MG63 (cell line): ENCODE measurements around the gene CDK9. TPM values are rescaled to one million over a fixed set of nuclear protein-coding genes. Genes with fewer than 3 reads are reported as not detected.

Experiments used
- DNase-seq: peaks from one replicate; pipeline ENCODE4 v3.0.0-alpha.2; 2020
- H3K27me3 ChIP-seq: fragments of 250-450 bp; sonication (Bioruptor Pico); 2 replicates; pipeline ENCODE4 v1.5.1; 2020; ENCODE audit warnings: mild to moderate bottlenecking, moderate library complexity
- H3K36me3 ChIP-seq: fragments of 250-450 bp; sonication (Bioruptor Pico); 2 replicates; pipeline ENCODE4 v1.5.1; 2020; ENCODE audit warnings: mild to moderate bottlenecking, moderate library complexity
- H3K4me3 ChIP-seq: fragments of 250-450 bp; sonication (Bioruptor Pico); 2 replicates; pipeline ENCODE4 v1.5.1; 2020; ENCODE audit warnings: mild to moderate bottlenecking, moderate library complexity
- H3K9me3 ChIP-seq: fragments of 250-450 bp; sonication (Bioruptor Pico); 2 replicates; pipeline ENCODE4 v1.5.1; 2020; ENCODE audit warnings: mild to moderate bottlenecking, moderate library complexity
- total RNA-seq: library from RNA; depleted of rRNA; stranded (reverse); fragments of >200 nt; shearing (Covaris generic); gene quantifications from 2 replicates; pipeline ENCODE4 v1.2.3, GENCODE V29; 2014; ENCODE audit warnings: low replicate concordance

Gene CDK9
- total RNA-seq, 1 experiment from 2014 or later = 67.5 TPM

DNA sequence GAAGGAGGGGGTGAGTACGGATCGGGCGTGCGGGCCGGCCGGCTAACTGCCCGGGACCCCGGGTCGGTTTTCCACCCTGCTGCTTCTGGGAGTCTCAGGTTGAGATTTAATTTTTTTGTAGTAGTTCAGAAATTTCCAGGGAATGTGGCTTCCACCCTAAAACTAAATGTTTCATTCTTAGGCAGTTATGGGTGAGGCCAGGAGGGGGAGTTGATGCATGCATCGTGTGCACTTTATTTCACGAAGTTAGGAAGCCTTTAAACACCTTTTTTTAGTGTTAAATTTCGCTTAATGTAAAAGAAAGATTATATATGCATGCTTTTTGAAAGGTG is 905 bp downstream of the CDK9 start:
- Histone ChIP-seq H3K9me3 (no peaks in the 10 kb centered on the region), H3K4me3 (peak overlapping the region; percentile 99), H3K27me3 (no peaks in the 10 kb centered on the region), H3K36me3 (peaks cover 54% of the 10 kb centered on the region)
- DNase-seq = no peak

DNA sequence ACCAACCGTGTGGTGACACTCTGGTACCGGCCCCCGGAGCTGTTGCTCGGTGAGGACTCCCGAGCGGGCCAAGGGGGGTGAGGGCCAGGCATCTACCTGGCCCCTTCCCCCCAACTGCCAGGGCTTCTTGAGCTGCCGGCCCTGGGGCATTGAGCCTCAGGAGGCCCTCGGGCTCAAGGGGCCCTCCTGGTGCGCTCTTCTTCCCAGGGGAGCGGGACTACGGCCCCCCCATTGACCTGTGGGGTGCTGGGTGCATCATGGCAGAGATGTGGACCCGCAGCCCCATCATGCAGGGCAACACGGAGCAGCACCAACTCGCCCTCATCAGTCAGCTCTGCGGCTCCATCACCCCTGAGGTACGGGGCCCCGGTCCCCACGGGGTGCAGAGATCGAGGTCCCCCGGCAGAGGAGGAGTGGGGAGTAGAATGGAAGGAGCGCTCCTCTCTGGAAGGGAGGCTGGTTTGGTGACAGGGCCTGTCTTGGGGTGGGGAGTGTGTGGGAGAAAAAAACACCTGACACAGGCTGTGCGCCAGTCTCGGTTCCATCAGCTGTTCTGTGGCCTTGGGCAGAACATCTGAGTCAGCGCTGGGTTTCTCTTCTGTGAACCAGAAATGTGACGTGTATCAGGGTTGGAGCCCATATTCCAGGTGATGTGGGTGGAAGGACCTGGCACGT is 2.6 kb downstream of the CDK9 start:
- no peak for DNase-seq
- Histone ChIP-seq H3K27me3 (no peaks in the 10 kb centered on the region), H3K36me3 (peaks cover 67% of the 10 kb centered on the region), H3K4me3 (no peak overlapping the region), H3K9me3 (no peaks in the 10 kb centered on the region)

GRCh38 chr9:127789179-127789578 is 3.3 kb downstream of the CDK9 start:
- Histone ChIP-seq H3K27me3 (no peaks in the 10 kb centered on the region), H3K9me3 (no peaks in the 10 kb centered on the region), H3K36me3 (peaks cover 67% of the 10 kb centered on the region)

GRCh38 chr9:127790094-127790855 is 4.4 kb downstream of the CDK9 start:
- Histone ChIP-seq H3K9me3 (no peaks in the 10 kb centered on the region), H3K27me3 (no peaks in the 10 kb centered on the region), H3K4me3 (no peak overlapping the region), H3K36me3 (peaks cover 71% of the 10 kb centered on the region)
- no peak for DNase-seq

More at GRCh38 chr9:127789179-127789578, 3.3 kb downstream of the CDK9 start:
- no peak overlapping the region for H3K4me3 ChIP-seq
- DNase-seq = no peak

- DNase-seq = no peak
- peaks cover 70% of the 10 kb centered on the region for H3K36me3 ChIP-seq
- no peak overlapping the region for H3K4me3 ChIP-seq
- H3K9me3 ChIP-seq = no peaks in the 10 kb centered on the region
- no peaks in the 10 kb centered on the region for H3K27me3 ChIP-seq
Measured at GRCh38 chr9:127791085-127791484, 5.3 kb downstream of the CDK9 start.

DNA sequence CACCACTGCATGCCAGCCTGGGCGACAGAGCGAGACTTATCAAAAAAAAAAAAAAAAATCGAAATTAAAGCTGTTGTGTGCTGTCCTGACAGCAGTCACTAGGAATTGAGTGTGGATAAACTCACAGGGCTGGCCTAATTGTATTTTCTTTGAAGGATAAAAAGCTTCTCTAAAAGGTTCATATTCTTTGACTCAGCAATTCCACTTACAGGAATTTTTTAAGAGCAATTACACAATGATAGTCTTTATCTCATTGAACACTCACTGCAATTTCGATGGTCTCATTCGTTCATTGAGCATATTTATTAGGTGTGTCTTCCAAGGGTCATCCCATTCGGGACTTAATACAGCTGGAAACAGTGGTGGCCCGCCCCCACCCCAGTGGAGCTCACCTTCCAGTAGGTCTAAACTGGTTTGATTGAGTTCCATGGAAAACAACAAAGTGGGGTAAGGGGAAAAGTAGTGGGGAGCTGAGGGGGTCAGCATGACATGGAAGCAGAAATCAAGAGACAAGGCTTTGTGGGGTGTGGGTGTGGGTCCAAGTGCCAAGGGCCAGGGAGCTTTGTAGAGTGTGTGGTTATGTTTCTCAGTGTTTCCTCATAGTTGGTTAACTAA is 6.7 kb downstream of the CDK9 start:
- Histone ChIP-seq H3K36me3 (peaks cover 57% of the 10 kb centered on the region), H3K27me3 (no peaks in the 10 kb centered on the region), H3K4me3 (no peak overlapping the region), H3K9me3 (no peaks in the 10 kb centered on the region)
- DNase-seq = no peak

GRCh38 chr9:127793093-127793708 is 7.4 kb downstream of the CDK9 start:
- H3K4me3 ChIP-seq = no peak overlapping the region
- H3K36me3 ChIP-seq = peaks cover 51% of the 10 kb centered on the region
- no peak for DNase-seq
- H3K9me3 ChIP-seq = no peaks in the 10 kb centered on the region
- H3K27me3 ChIP-seq = no peaks in the 10 kb centered on the region

DNA sequence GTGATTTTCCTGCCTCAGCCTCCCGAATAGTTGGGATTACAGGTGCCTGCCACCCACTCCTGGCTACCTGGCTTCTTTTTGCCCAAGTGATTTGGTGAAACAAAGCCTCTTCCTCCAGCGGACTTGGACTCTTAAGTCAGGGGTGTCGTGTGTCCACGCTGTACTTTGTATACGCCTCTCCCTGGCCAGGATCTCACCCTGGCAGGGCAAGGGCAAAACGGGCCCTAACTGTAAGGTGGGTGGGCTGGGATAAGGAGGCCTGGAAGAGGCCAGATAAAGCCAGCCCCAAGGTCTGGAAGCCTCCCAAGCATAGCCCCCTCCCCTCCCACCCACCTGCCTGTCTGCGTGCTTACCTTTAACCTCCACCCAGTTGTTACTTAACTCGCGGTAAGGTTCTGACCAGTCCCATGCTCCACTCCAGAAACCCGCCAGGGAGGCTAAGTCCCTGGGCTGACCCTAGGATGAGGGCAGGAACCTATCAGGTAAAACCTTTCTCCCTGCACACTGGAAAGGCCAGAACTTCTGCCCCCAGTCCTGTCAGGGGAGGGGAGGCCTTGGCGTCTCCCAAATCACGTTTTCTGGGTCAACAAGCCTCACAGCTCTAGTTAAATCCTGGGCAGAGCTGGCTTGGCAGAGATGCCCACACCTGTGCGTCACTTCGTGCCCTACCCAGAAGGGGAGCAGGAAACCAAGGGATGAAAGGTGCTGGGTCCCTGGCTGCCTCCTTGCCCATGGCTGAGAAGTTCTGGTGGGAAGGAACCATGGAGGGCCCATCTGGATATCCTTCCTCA is 8.4 kb downstream of the CDK9 start:
- Histone ChIP-seq H3K36me3 (peaks cover 41% of the 10 kb centered on the region), H3K4me3 (no peak overlapping the region), H3K27me3 (no peaks in the 10 kb centered on the region), H3K9me3 (no peaks in the 10 kb centered on the region)
- DNase-seq = no peak

GRCh38 chr9:127796225-127796813 is 10.5 kb downstream of the CDK9 start:
- Histone ChIP-seq H3K4me3 (no peak overlapping the region), H3K36me3 (peaks cover 20% of the 10 kb centered on the region), H3K27me3 (no peaks in the 10 kb centered on the region), H3K9me3 (no peaks in the 10 kb centered on the region)
- peak; percentile 39 for DNase-seq

GRCh38 chr9:127796852-127797370 is 11.1 kb downstream of the CDK9 start:
- no peak overlapping the region for H3K4me3 ChIP-seq
- H3K36me3 ChIP-seq = peaks cover 17% of the 10 kb centered on the region
- H3K27me3 ChIP-seq = no peaks in the 10 kb centered on the region
- no peaks in the 10 kb centered on the region for H3K9me3 ChIP-seq
- no peak for DNase-seq

GRCh38 chr9:127801955-127802575 is 16.2 kb downstream of the CDK9 start:
- H3K27me3 ChIP-seq = no peaks in the 10 kb centered on the region
- DNase-seq = no peak

DNA sequence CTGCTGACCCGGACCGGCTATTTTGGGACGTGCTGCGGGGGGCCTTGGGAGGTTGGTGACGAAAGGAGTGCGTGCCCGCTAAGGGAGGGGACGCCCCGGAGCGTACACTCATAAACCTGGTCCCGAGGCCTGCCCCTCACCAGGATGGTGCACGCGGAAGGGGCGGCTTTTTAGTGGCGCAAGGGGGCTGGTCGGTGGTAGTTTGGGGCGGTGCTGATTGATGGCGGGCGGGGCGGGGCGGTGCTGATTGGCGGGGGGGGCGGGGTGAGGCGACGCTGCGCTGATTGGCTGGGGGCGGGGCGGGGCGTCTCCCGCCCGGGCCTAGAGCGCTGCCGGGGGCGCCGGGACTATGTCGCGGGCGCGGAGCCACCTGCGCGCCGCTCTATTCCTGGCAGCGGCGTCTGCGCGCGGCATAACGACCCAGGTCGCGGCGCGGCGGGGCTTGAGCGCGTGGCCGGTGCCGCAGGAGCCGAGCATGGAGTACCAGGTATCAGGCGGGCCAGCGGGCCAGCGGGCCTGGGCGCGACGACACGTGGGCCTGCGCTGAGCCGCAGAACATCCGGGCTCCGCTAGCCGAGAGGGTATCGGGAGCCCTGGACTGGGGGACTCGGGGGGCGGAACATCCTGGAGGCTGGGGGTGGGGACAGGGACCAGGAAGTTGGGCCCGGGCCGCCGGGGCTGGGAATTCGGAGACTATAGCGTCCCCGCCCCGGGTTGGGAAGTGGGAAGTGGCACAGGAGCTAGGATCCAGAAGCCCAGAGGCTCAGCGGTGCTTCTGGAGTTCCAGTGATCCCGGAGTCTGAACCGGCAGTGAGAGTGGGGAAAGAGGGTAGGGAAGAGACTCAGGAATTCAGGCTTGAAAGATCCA is 17.0 kb downstream of the CDK9 start, which contains the start of gene FPGS:
Gene FPGS, plus strand, starts transcription at position 307 of the 868 bp plus-strand sequence. Its CDS starts 43 bp downstream, at position 350.
- Histone ChIP-seq H3K9me3 (no peaks in the 10 kb centered on the region), H3K27me3 (no peaks in the 10 kb centered on the region), H3K36me3 (peaks cover 33% of the 10 kb centered on the region), H3K4me3 (peak within 1 kb of the TSS; percentile 84)
- DNase-seq = peak; percentile 92

More at GRCh38 chr9:127801955-127802575, 16.2 kb downstream of the CDK9 start:
- Histone ChIP-seq H3K4me3 (peak overlapping the region; percentile 84), H3K9me3 (no peaks in the 10 kb centered on the region), H3K36me3 (peaks cover 26% of the 10 kb centered on the region)

DNA sequence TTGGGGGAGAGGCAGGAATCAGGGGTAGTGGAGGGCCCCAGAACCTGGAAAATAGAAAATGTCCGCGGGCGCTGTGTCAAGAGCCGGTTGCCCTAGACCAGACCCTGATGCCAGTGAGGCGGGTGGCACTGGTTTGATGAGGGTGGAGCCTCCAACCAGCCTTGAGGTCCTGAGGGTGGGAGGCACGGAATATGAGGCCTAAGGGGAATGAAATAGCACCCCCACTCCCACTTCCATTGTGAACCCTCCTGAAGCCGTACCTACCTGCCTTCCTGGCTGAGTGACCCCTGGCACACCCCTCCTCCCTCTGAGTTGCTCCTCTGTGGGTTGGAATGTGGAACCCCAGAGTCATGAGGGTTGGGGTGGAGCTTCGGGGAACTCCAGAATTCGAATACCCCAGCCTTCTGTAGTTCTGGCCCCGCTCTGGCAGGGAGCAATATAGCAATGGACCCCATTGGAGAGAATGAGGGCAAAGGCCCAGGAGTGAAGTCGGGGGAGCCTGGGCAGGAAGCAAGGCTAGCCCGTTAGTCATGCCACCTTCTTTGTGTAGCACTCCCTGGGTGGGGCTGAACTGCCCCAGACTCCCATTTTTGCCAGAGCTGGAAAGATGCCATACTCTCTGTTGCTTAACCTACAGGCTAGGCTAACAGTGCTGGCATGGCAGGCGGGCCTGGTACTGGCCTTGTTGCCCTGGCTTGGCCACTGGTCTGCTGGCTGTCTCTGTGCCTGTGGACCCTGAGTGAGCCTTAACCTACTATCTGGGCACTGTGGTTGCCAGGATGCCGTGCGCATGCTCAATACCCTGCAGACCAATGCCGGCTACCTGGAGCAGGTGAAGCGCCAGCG is 17.9 kb downstream of the CDK9 start:
- Histone ChIP-seq H3K36me3 (peaks cover 36% of the 10 kb centered on the region), H3K9me3 (no peaks in the 10 kb centered on the region), H3K27me3 (no peaks in the 10 kb centered on the region), H3K4me3 (peak overlapping the region; percentile 84)
- DNase-seq = peak; percentile 74

DNA sequence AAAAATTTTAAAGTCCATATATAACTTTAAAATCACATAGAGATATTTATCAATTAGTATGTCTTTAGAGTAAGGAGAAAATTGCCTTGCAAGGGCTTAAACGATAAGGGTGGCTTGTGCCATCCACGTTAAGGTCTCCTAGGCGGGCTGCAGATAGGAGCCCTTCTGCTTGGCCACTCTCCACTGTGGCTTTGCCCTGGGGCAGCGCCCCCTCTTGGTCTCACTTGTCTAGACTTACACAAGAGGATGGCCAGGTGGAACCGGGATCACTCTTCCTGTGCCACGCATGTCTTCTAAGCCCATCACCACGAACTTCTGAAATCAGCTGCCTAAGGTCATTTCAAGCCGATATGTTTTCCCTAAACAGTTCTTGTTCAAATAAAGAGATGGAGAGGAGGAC is 19.8 kb downstream of the CDK9 start:
- Histone ChIP-seq H3K4me3 (no peak overlapping the region), H3K9me3 (no peaks in the 10 kb centered on the region), H3K27me3 (no peaks in the 10 kb centered on the region), H3K36me3 (peaks cover 49% of the 10 kb centered on the region)
- no peak for DNase-seq
